A673 (cell line): Measurements from ENCODE around the gene MUS81.

ENCODE experiments used
- EZH2 ChIP-seq: fragments of 200-600 bp; sonication (generic); IDR thresholded peaks from 2 replicates; pipeline ENCODE4 v1.6.1; 2017; ENCODE audit warnings: borderline replicate concordance, low read depth, mild to moderate bottlenecking, mixed read lengths, antibody characterized with exemption, low read length; ENCODE audit not compliant: poor library complexity, severe bottlenecking
- TF ChIP-seq, protein P1 (sequence below): fragments of 300-800, 200-600 bp; sonication (generic); conservative IDR thresholded peaks from 2 replicates; pipeline ENCODE4 v1.5.1; 2017; ENCODE audit warnings: low read depth, mild to moderate bottlenecking, antibody characterized with exemption, low read length, moderate library complexity, mixed read lengths

DNA sequence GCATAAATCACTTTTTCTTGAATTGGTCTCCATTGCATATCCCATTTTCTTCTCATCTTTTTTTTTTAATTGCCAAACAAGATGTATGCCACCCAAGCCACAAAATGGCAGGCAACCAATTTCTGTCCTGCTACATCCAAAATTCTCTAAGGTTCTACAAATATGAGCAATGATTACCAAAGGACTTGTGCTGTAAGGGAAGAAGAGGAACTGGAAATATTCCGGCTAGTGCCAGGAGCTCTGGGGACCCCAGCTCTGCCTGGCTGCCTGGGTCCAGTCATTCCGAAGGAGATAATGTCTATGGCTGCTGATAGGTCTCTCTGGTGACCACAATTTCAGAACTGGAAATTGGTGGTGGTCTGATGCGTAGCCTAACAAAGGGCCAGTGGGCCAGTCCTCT, 43.5 kb upstream of the MUS81 start:
- TF ChIP-seq, protein P1, sequence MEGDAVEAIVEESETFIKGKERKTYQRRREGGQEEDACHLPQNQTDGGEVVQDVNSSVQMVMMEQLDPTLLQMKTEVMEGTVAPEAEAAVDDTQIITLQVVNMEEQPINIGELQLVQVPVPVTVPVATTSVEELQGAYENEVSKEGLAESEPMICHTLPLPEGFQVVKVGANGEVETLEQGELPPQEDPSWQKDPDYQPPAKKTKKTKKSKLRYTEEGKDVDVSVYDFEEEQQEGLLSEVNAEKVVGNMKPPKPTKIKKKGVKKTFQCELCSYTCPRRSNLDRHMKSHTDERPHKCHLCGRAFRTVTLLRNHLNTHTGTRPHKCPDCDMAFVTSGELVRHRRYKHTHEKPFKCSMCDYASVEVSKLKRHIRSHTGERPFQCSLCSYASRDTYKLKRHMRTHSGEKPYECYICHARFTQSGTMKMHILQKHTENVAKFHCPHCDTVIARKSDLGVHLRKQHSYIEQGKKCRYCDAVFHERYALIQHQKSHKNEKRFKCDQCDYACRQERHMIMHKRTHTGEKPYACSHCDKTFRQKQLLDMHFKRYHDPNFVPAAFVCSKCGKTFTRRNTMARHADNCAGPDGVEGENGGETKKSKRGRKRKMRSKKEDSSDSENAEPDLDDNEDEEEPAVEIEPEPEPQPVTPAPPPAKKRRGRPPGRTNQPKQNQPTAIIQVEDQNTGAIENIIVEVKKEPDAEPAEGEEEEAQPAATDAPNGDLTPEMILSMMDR: no peak
- no peak for TF ChIP-seq EZH2
